IMR-90 (cell line): ENCODE results near the gene KRT3. TPM values are rescaled to one million over a fixed set of nuclear protein-coding genes. Genes with fewer than 3 reads are reported as not detected.

ENCODE experiments used
- ATAC-seq: fragments of 200-7000 bp; cut with Tn5 transposase; 2 replicates; pipeline ENCODE4 v1.9.1; 2020; ENCODE audit warnings: low read depth, mild to moderate bottlenecking, moderate library complexity
- BruUV-seq: library from RNA; stranded (reverse); fragments of 400-500 nt; replicated peaks from 2 replicates; lab custom pipeline; 2021; lab: Mats Ljungman, UMichigan
- CTCF ChIA-PET: fragments of 300-600 bp; formaldehyde crosslinking; extraction: SDS; loops from one replicate; lab custom pipeline; 2021; ENCODE audit warnings: antibody characterized with exemption; lab: Yijun Ruan, JAX
- POLR2A ChIA-PET: fragments of 300-600 bp; sonication (Branson Sonifier 250); formaldehyde crosslinking; loops from one replicate; lab custom pipeline; 2022; ENCODE audit warnings: antibody characterized with exemption; ENCODE audit not compliant: unreplicated experiment; lab: Charles Lee
- DNase-seq: peaks from one replicate; pipeline ENCODE4 v3.0.0; 2013
- H2AFZ ChIP-seq: replicated peaks from 2 replicates; pipeline ENCODE3; 2013; ENCODE audit warnings: low read length, mild to moderate bottlenecking; ENCODE audit not compliant: poor library complexity
- H2AK5ac ChIP-seq: 2 replicates; pipeline ENCODE4 v1.6.1; 2013; ENCODE audit warnings: low read depth, low read length, inconsistent platforms
- H2AK9ac ChIP-seq: replicated peaks from 2 replicates; pipeline ENCODE3; 2013; ENCODE audit warnings: mild to moderate bottlenecking, low read depth, low read length, moderate library complexity; ENCODE audit not compliant: poor library complexity
- H2BK120ac ChIP-seq: 2 replicates; pipeline ENCODE4 v1.6.1; 2013; ENCODE audit warnings: low read depth, low read length, inconsistent platforms
- H2BK15ac ChIP-seq: 3 replicates; pipeline ENCODE4 v1.6.1; 2013; ENCODE audit warnings: low read depth, low read length, inconsistent platforms
- H2BK20ac ChIP-seq: 2 replicates; pipeline ENCODE4 v1.6.1; 2013; ENCODE audit warnings: low read depth, mild to moderate bottlenecking, inconsistent platforms, low read length, moderate library complexity
- H2BK5ac ChIP-seq: 2 replicates; pipeline ENCODE4 v1.6.1; 2013; ENCODE audit warnings: mild to moderate bottlenecking, low read depth, low read length, inconsistent platforms; ENCODE audit not compliant: poor library complexity, severe bottlenecking
- H3K14ac ChIP-seq: replicated peaks from 2 replicates; pipeline ENCODE4 v1.6.1; 2013; ENCODE audit warnings: low read depth, low read length, inconsistent platforms
- H3K18ac ChIP-seq: 2 replicates; pipeline ENCODE4 v1.6.1; 2013; ENCODE audit warnings: low read depth, low read length, control low read depth
- H3K23ac ChIP-seq: 2 replicates; pipeline ENCODE4 v1.6.1; 2013; ENCODE audit warnings: low read depth, low read length, inconsistent platforms
- H3K27ac ChIP-seq: 2 replicates; pipeline ENCODE4 v1.5.1; 2013; ENCODE audit warnings: mild to moderate bottlenecking, control low read depth, low read length; ENCODE audit not compliant: insufficient read depth
- H3K27me3 ChIP-seq: 2 replicates; pipeline ENCODE4 v1.6.1; 2013; ENCODE audit warnings: low read length; ENCODE audit not compliant: control insufficient read depth, insufficient read depth
- H3K36me3 ChIP-seq: 2 replicates; pipeline ENCODE4 v1.6.1; 2013; ENCODE audit warnings: low read length, mixed read lengths; ENCODE audit not compliant: control insufficient read depth, insufficient read depth
- H3K4ac ChIP-seq: 2 replicates; pipeline ENCODE4 v1.6.1; 2013; ENCODE audit warnings: low read depth, low read length, inconsistent platforms
- H3K4me1 ChIP-seq: 2 replicates; pipeline ENCODE4 v1.6.1; 2013; ENCODE audit warnings: low read length, mixed read lengths; ENCODE audit not compliant: control insufficient read depth, insufficient read depth
- H3K4me2 ChIP-seq: 2 replicates; pipeline ENCODE4 v1.6.1; 2013; ENCODE audit warnings: low read depth, mild to moderate bottlenecking, control low read depth, low read length, moderate library complexity
- H3K4me3 ChIP-seq: 2 replicates; pipeline ENCODE4 v1.5.1; 2013; ENCODE audit warnings: low read depth, mild to moderate bottlenecking, control low read depth, low read length, moderate library complexity; ENCODE audit not compliant: insufficient read depth
- H3K56ac ChIP-seq: 2 replicates; pipeline ENCODE4 v1.6.1; 2013; ENCODE audit warnings: low read length, inconsistent platforms; ENCODE audit not compliant: insufficient read depth; ENCODE audit errors: extremely low read depth
- H3K79me1 ChIP-seq, 2 experiments: 2 replicates each; pipeline ENCODE4 v1.6.1; 2013; ENCODE audit warnings: low read length in 2 of 2, inconsistent platforms in 1 of 2, low read depth in 1 of 2
- H3K9ac ChIP-seq: 2 replicates; pipeline ENCODE4 v1.6.1; 2013; ENCODE audit warnings: low read depth, low read length, control low read depth
- H3K9me1 ChIP-seq: 2 replicates; pipeline ENCODE4 v1.6.1; 2013; ENCODE audit warnings: low read length, inconsistent platforms; ENCODE audit not compliant: insufficient read depth
- H3K9me3 ChIP-seq: 2 replicates; pipeline ENCODE4 v1.6.1; 2013; ENCODE audit warnings: low read length; ENCODE audit not compliant: control insufficient read depth, insufficient read depth
- H4K20me1 ChIP-seq: 2 replicates; pipeline ENCODE4 v1.6.1; 2013; ENCODE audit warnings: low read length, inconsistent platforms; ENCODE audit not compliant: insufficient read depth
- H4K5ac ChIP-seq: 2 replicates; pipeline ENCODE4 v1.6.1; 2013; ENCODE audit warnings: mild to moderate bottlenecking, low read depth, low read length, control low read depth
- H4K8ac ChIP-seq, 2 experiments: 2 replicates each; pipeline ENCODE4 v1.6.1; 2013; ENCODE audit warnings: low read depth in 2 of 2, low read length in 2 of 2, control low read depth in 1 of 2, inconsistent platforms in 1 of 2
- H4K91ac ChIP-seq: 2 replicates; pipeline ENCODE4 v1.6.1; 2013; ENCODE audit warnings: low read depth, low read length, inconsistent platforms; ENCODE audit not compliant: insufficient read depth
- CEBPB ChIP-seq: IDR thresholded peaks from 2 replicates; pipeline ENCODE4 v1.6.1; 2012; ENCODE audit warnings: low read depth, low read length, improper control_type of control experiment
- MAZ ChIP-seq: IDR thresholded peaks from 2 replicates; pipeline ENCODE4 v1.6.1; 2012; ENCODE audit warnings: low read depth, mild to moderate bottlenecking, low read length, improper control_type of control experiment, moderate library complexity, borderline replicate concordance
- POLR2A ChIP-seq: IDR thresholded peaks from 2 replicates; pipeline ENCODE4 v1.6.1; 2012; ENCODE audit warnings: mild to moderate bottlenecking, low read depth, low read length
- WGBS, 2 experiments: methylation state at CpG; one replicate each; pipeline versions ENCODE4 v1.1.5 to v1.1.7; 2013; ENCODE audit warnings: missing lambda C conversion rate in 2 of 2; ENCODE audit not compliant: insufficient read length in 1 of 2; ENCODE audit errors: extremely low coverage in 2 of 2; 5-methylcytosine and 5-hydroxymethylcytosine counted together
- dilution Hi-C: fragments of 300-500 bp; cut with HindIII; formaldehyde crosslinking; loops from one replicate; pipeline ENCODE4 v1.14.3; 2018; ENCODE audit warnings: low sequenced_read_pairs; ENCODE audit not compliant: unreplicated experiment
- in situ Hi-C: fragments of 300-500 bp; cut with MboI; formaldehyde crosslinking; loops from 3 replicates; pipeline ENCODE4 v1.14.3; 2019; ENCODE audit warnings: low sequenced_read_pairs, inconsistent platforms, mixed read lengths
- intact Hi-C: fragments of 100-400 bp; cut with micrococcal nuclease; formaldehyde crosslinking; loops from 2 replicates; pipeline ENCODE4 v1.10.0; 2022
- polyA plus RNA-seq, 3 experiments: library from polyadenylated mRNA; depleted of rRNA; stranded (reverse); fragments of >200 nt; gene quantifications; 2 replicates each; pipeline ENCODE4 v1.2.3, GENCODE V29; 2012; ENCODE audit warnings: low replicate concordance in 1 of 3
- total RNA-seq: library from RNA; depleted of rRNA; stranded (reverse); fragments of >200 nt; gene quantifications from 2 replicates; pipeline ENCODE4 v1.2.3, GENCODE V29; 2012

Gene KRT3
- total and polyA plus RNA-seq, 2 of the 4 experiments (the other 2 are of a cell fraction) = not detected

DNA sequence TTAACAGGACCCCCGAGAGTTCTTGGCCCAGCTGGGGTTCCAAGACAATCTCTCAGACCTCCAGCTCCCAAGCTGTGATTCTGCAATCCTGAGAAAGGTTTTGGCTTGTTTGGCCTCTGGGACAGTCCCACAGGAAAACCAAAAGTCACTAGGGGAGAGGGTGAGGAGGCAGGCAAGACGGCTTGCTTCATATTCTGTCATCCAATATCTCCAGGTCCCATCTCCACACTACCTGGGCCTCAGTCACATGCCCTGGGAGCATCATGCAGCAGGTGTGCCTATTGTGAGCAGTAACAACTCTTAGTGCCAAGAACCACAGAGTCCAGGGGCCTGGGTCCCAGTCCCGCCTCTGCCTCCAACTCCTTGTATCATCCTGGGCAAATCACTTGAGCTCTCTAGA, 36.5 kb upstream of the KRT3 start:
- BruUV-seq = no TSS peak

More for the DNA sequence above, 36.5 kb upstream of the KRT3 start:
- no peak overlapping the region; the same call in 1 of the 2 replicates for H3K4ac ChIP-seq
- H3K23ac ChIP-seq = no peak overlapping the region
- H4K20me1 ChIP-seq = no peaks in the 10 kb centered on the region
- no peak overlapping the region for H3K27ac ChIP-seq
- no peak overlapping the region for H2BK15ac ChIP-seq
- DNase-seq (no peak), ATAC-seq (no peak)
- no peak overlapping the region for H4K91ac ChIP-seq
- dilution Hi-C loops = no loop called here
- H4K5ac ChIP-seq = no peak overlapping the region
- H3K9ac ChIP-seq = no peak overlapping the region
- intact Hi-C loops = no loop called here
- no peak overlapping the region for H3K18ac ChIP-seq
- CTCF ChIA-PET = no interaction called here
- TF ChIP-seq MAZ = no peak
- no peak for TF ChIP-seq CEBPB
- TF ChIP-seq POLR2A = no peak
- no peak overlapping the region for H2AK5ac ChIP-seq
- no peak overlapping the region for H2BK20ac ChIP-seq
- 75% methylated on average over 1 of the region's 3 CpGs; no CpG with 5 or more reads in 1 of the 2 experiments for WGBS, 2 experiments
- H3K56ac ChIP-seq = no peak overlapping the region
- peaks cover 18% of the 10 kb centered on the region for H3K4me1 ChIP-seq
- H2AK9ac ChIP-seq = no peak overlapping the region
- H3K9me1 ChIP-seq = peaks cover 20% of the 10 kb centered on the region
- no peak overlapping the region for H3K14ac ChIP-seq
- peaks cover 4% of the 10 kb centered on the region for H3K27me3 ChIP-seq
- H3K79me1 ChIP-seq = no peaks in the 10 kb centered on the region
- H3K4me2 ChIP-seq = no peak overlapping the region
- H3K36me3 ChIP-seq = no peaks in the 10 kb centered on the region
- POLR2A ChIA-PET = no interaction called here
- no peaks in the 10 kb centered on the region for H3K9me3 ChIP-seq
- no peak overlapping the region for H2BK5ac ChIP-seq
- H3K4me3 ChIP-seq = no peak overlapping the region
- H2AFZ ChIP-seq = no peak overlapping the region
- in situ Hi-C loops = no loop called here
- H4K8ac ChIP-seq = no peak overlapping the region
- H2BK120ac ChIP-seq = no peak overlapping the region
